Neural progenitor cell (in vitro differentiated cells): ENCODE data around the gene HNMT. TPM values are rescaled to one million over a fixed set of nuclear protein-coding genes. Genes with fewer than 3 reads are reported as not detected.

Source experiments
- DNase-seq: peaks from one replicate; pipeline ENCODE4 v3.0.0-alpha.2; 2016; ENCODE audit warnings: low spot score
- H2AFZ ChIP-seq: fragments of 200-600 bp; sonication (generic); replicated peaks from 2 replicates; pipeline ENCODE4 v1.6.1; 2016; ENCODE audit warnings: antibody characterized with exemption
- H3F3A ChIP-seq: fragments of 200-600 bp; sonication (generic); 2 replicates; pipeline ENCODE4 v1.6.1; 2016; ENCODE audit warnings: antibody characterized with exemption, low read depth
- H3K27ac ChIP-seq: fragments of 200-600 bp; sonication (generic); 2 replicates; pipeline ENCODE4 v1.5.1; 2016; ENCODE audit warnings: mild to moderate bottlenecking
- H3K27me3 ChIP-seq: fragments of 200-600 bp; sonication (generic); 2 replicates; pipeline ENCODE4 v1.6.1; 2016; ENCODE audit warnings: mild to moderate bottlenecking, moderate library complexity
- H3K36me3 ChIP-seq: fragments of 200-600 bp; sonication (generic); 2 replicates; pipeline ENCODE4 v1.5.1; 2016
- H3K4me1 ChIP-seq: fragments of 200-600 bp; sonication (generic); 2 replicates; pipeline ENCODE4 v1.6.1; 2016; ENCODE audit warnings: mixed run types
- H3K4me2 ChIP-seq: fragments of 200-600 bp; sonication (generic); 2 replicates; pipeline ENCODE4 v1.6.1; 2016
- H3K4me3 ChIP-seq: fragments of 200-600 bp; sonication (generic); 2 replicates; pipeline ENCODE4 v1.5.1; 2016
- H3K79me2 ChIP-seq: fragments of 200-600 bp; sonication (generic); 2 replicates; pipeline ENCODE4 v1.6.1; 2016; ENCODE audit warnings: low read depth
- H3K9ac ChIP-seq: fragments of 200-600 bp; sonication (generic); 2 replicates; pipeline ENCODE4 v1.6.1; 2016
- H3K9me3 ChIP-seq: fragments of 200-600 bp; sonication (generic); 2 replicates; pipeline ENCODE4 v1.5.1; 2016; ENCODE audit warnings: low read depth
- H4K20me1 ChIP-seq: fragments of 200-600 bp; sonication (generic); 2 replicates; pipeline ENCODE4 v1.6.1; 2016; ENCODE audit warnings: low read depth
- H3K27ac Mint-ChIP-seq: 3 replicates; pipeline ENCODE4 v1.8.0; 2021; ENCODE audit warnings: mixed read lengths
- H3K27me3 Mint-ChIP-seq: 2 replicates; pipeline ENCODE4 v1.8.0; 2022; ENCODE audit warnings: low read depth, mild to moderate bottlenecking, inconsistent platforms, moderate library complexity, mixed read lengths; ENCODE audit not compliant: insufficient read depth
- H3K36me3 Mint-ChIP-seq: 3 replicates; pipeline ENCODE4 v1.8.0; 2021; ENCODE audit warnings: mixed read lengths
- H3K4me1 Mint-ChIP-seq: 3 replicates; pipeline ENCODE4 v1.8.0; 2021; ENCODE audit warnings: mixed read lengths
- H3K4me3 Mint-ChIP-seq: 3 replicates; pipeline ENCODE4 v1.8.0; 2021; ENCODE audit warnings: mild to moderate bottlenecking, moderate library complexity, mixed read lengths
- H3K9me3 Mint-ChIP-seq: 3 replicates; pipeline ENCODE4 v1.8.0; 2020; ENCODE audit warnings: mixed read lengths
- CTCF ChIP-seq: fragments of 200-600 bp; sonication (generic); IDR thresholded peaks from 2 replicates; pipeline ENCODE4 v1.5.1; 2017; ENCODE audit warnings: antibody characterized with exemption, mild to moderate bottlenecking
- EZH2 ChIP-seq: fragments of 200-600 bp; sonication (generic); IDR thresholded peaks from 2 replicates; pipeline ENCODE4 v1.6.1; 2017; ENCODE audit warnings: antibody characterized with exemption, mild to moderate bottlenecking, moderate library complexity
- EZH2phosphoT487 ChIP-seq: fragments of 200-600 bp; sonication (generic); IDR thresholded peaks from 2 replicates; pipeline ENCODE4 v1.6.1; 2017; ENCODE audit warnings: antibody characterized with exemption
- total RNA-seq: library from RNA; depleted of rRNA; stranded (reverse); fragments of >200 nt; gene quantifications from 2 replicates; pipeline ENCODE4 v1.2.3, GENCODE V29; 2015; ENCODE audit warnings: low replicate concordance

HNMT gene
- total RNA-seq, 1 donor from 2014 or later = 1.6 TPM

- no peak for TF ChIP-seq CTCF
- no peak for TF ChIP-seq EZH2
- TF ChIP-seq EZH2phosphoT487 = no peak
- H3K27me3 ChIP-seq = no peaks in the 10 kb centered on the region
- no peaks in the 10 kb centered on the region for H3K4me1 Mint-ChIP-seq
- H3F3A ChIP-seq = no peaks in the 10 kb centered on the region
- H3K36me3 Mint-ChIP-seq = no peaks in the 10 kb centered on the region
- no peaks in the 10 kb centered on the region for H3K27me3 Mint-ChIP-seq
- no peak overlapping the region for H2AFZ ChIP-seq
- H3K4me2 ChIP-seq = no peak overlapping the region
- no peaks in the 10 kb centered on the region for H3K79me2 ChIP-seq
- H3K4me3 ChIP-seq = no peak overlapping the region
- H4K20me1 ChIP-seq = no peaks in the 10 kb centered on the region
- no peak overlapping the region for H3K9ac ChIP-seq
- H3K36me3 ChIP-seq = no peaks in the 10 kb centered on the region
- H3K27ac Mint-ChIP-seq = no peak overlapping the region
- H3K4me1 ChIP-seq = no peaks in the 10 kb centered on the region
- H3K9me3 Mint-ChIP-seq = no peaks in the 10 kb centered on the region
- no peak overlapping the region for H3K27ac ChIP-seq
- no peaks in the 10 kb centered on the region for H3K9me3 ChIP-seq
- DNase-seq = no peak
- no peak overlapping the region for H3K4me3 Mint-ChIP-seq
These were observed 40.3 kb upstream of the HNMT start for GRCh38 chr2:137924019-137924418.

GRCh38 chr2:137925599-137925998 is 38.7 kb upstream of the HNMT start:
- DNase-seq = no peak
- H3K4me2 ChIP-seq = no peak overlapping the region
- no peaks in the 10 kb centered on the region for H3K9me3 Mint-ChIP-seq
- no peak overlapping the region for H3K4me3 ChIP-seq
- no peak overlapping the region for H2AFZ ChIP-seq
- no peaks in the 10 kb centered on the region for H3K36me3 ChIP-seq
- H3K27ac Mint-ChIP-seq = no peak overlapping the region
- TF ChIP-seq EZH2phosphoT487 (no peak), CTCF (no peak), EZH2 (no peak)
- no peak overlapping the region for H3K27ac ChIP-seq
- H3K4me1 ChIP-seq = no peaks in the 10 kb centered on the region
- H3K36me3 Mint-ChIP-seq = no peaks in the 10 kb centered on the region
- no peaks in the 10 kb centered on the region for H3K27me3 ChIP-seq
- H3K9ac ChIP-seq = no peak overlapping the region
- no peaks in the 10 kb centered on the region for H3K79me2 ChIP-seq
- no peaks in the 10 kb centered on the region for H4K20me1 ChIP-seq
- H3K4me1 Mint-ChIP-seq = no peaks in the 10 kb centered on the region
- no peaks in the 10 kb centered on the region for H3K27me3 Mint-ChIP-seq
- H3K4me3 Mint-ChIP-seq = no peak overlapping the region
- no peaks in the 10 kb centered on the region for H3K9me3 ChIP-seq
- no peaks in the 10 kb centered on the region for H3F3A ChIP-seq

GRCh38 chr2:137927846-137928245 is 36.4 kb upstream of the HNMT start:
- Histone ChIP-seq H4K20me1 (no peaks in the 10 kb centered on the region), H3K9me3 (no peaks in the 10 kb centered on the region), H3K36me3 (no peaks in the 10 kb centered on the region), H3K79me2 (no peaks in the 10 kb centered on the region), H3K4me2 (no peak overlapping the region), H3K27ac (no peak overlapping the region), H3K4me3 (no peak overlapping the region), H3K9ac (no peak overlapping the region), H3K4me1 (no peaks in the 10 kb centered on the region), H3K27me3 (no peaks in the 10 kb centered on the region), H3F3A (no peaks in the 10 kb centered on the region), H2AFZ (no peak overlapping the region)
- Mint-ChIP-seq H3K9me3 (no peaks in the 10 kb centered on the region), H3K4me1 (no peaks in the 10 kb centered on the region), H3K36me3 (no peaks in the 10 kb centered on the region), H3K27ac (no peak overlapping the region), H3K27me3 (no peaks in the 10 kb centered on the region), H3K4me3 (no peak overlapping the region)
- DNase-seq = no peak
- TF ChIP-seq CTCF (no peak), EZH2 (no peak), EZH2phosphoT487 (no peak)
